H1 (cell line): ENCODE results near the gene P3R3URF. TPM values are rescaled to one million over a fixed set of nuclear protein-coding genes. Genes with fewer than 3 reads are reported as not detected.

Experiments
- CTCF ChIA-PET: fragments of 300-600 bp; sonication (Branson Sonifier 250); formaldehyde crosslinking; loops from one replicate; lab custom pipeline; 2021; ENCODE audit not compliant: partially characterized antibody; lab: Charles Lee
- POLR2A ChIA-PET: fragments of 300-600 bp; sonication (Branson Sonifier 250); formaldehyde crosslinking; loops from one replicate; lab custom pipeline; 2021; ENCODE audit warnings: inconsistent platforms; ENCODE audit not compliant: partially characterized antibody; lab: Charles Lee
- DNase-seq, 2 experiments: peaks; one replicate each; pipeline versions ENCODE4 v3.0.0 to v3.0.0-alpha.2; 2010 to 2022; ENCODE audit warnings: low spot score in 2 of 2, low read depth in 1 of 2, mixed read lengths in 1 of 2
- FAIRE-seq: peaks from 2 replicates; lab custom pipeline; 2011; peaks lifted over from hg19 to GRCh38; lab: Jason Lieb, UNC
- H2AFZ ChIP-seq: 2 replicates; pipeline ENCODE4 v1.8.1; 2012; ENCODE audit warnings: low read length, inconsistent platforms
- H2AK5ac ChIP-seq: 2 replicates; pipeline ENCODE4 v1.6.1; 2013; ENCODE audit warnings: low read depth, low read length
- H2BK120ac ChIP-seq: replicated peaks from 2 replicates; pipeline ENCODE3; 2013; ENCODE audit warnings: low read depth, low read length, inconsistent platforms
- H2BK12ac ChIP-seq: 2 replicates; pipeline ENCODE4 v1.6.1; 2013; ENCODE audit warnings: low read depth, low read length
- H2BK15ac ChIP-seq: 2 replicates; pipeline ENCODE4 v1.6.1; 2013; ENCODE audit warnings: low read length
- H2BK20ac ChIP-seq: 2 replicates; pipeline ENCODE4 v1.6.1; 2013; ENCODE audit warnings: low read length
- H2BK5ac ChIP-seq: 2 replicates; pipeline ENCODE4 v1.6.1; 2013; ENCODE audit warnings: low read depth, low read length
- H3K14ac ChIP-seq: 2 replicates; pipeline ENCODE4 v1.6.1; 2013; ENCODE audit warnings: inconsistent platforms; ENCODE audit not compliant: insufficient read length
- H3K18ac ChIP-seq: 2 replicates; pipeline ENCODE4 v1.6.1; 2013; ENCODE audit warnings: low read length; ENCODE audit errors: extremely low read depth
- H3K23ac ChIP-seq: 2 replicates; pipeline ENCODE4 v1.6.1; 2013; ENCODE audit warnings: inconsistent platforms; ENCODE audit not compliant: insufficient read length
- H3K23me2 ChIP-seq: 2 replicates; pipeline ENCODE4 v1.6.1; 2013; ENCODE audit warnings: low read depth, low read length
- H3K27ac ChIP-seq: 2 replicates; pipeline ENCODE4 v1.6.1; 2011; ENCODE audit warnings: low read depth, low read length, inconsistent platforms
- H3K27me3 ChIP-seq, 4 experiments: replicated peaks in 1 of 4; 1 replicate in 1 of 4; 2 replicates in 3 of 4; pipeline versions ENCODE4 v1.6.1 to v1.8.1; 2011 to 2013; ENCODE audit warnings: low read length in 3 of 4, mild to moderate bottlenecking in 3 of 4, inconsistent platforms in 2 of 4, mixed read lengths in 2 of 4, moderate library complexity in 1 of 4; ENCODE audit not compliant: control insufficient read depth in 3 of 4, insufficient read depth in 3 of 4; ENCODE audit errors: extremely low read depth in 1 of 4
- H3K36me3 ChIP-seq, 4 experiments: 2 replicates each; pipeline versions ENCODE4 v1.6.1 to v1.8.1; 2011 to 2013; ENCODE audit warnings: mild to moderate bottlenecking in 4 of 4, low read length in 3 of 4, moderate library complexity in 2 of 4, control low read depth in 1 of 4, inconsistent platforms in 1 of 4; ENCODE audit not compliant: insufficient read depth in 4 of 4, control insufficient read depth in 2 of 4
- H3K4ac ChIP-seq: replicated peaks from 2 replicates; pipeline ENCODE3; 2013; ENCODE audit warnings: low read length, low read depth, mixed read lengths, inconsistent platforms; ENCODE audit not compliant: insufficient read length
- H3K4me1 ChIP-seq, 4 experiments: replicated peaks in 1 of 4; 1 replicate in 1 of 4; 2 replicates in 3 of 4; pipeline versions ENCODE4 v1.6.1 to v1.8.1; 2011 to 2013; ENCODE audit warnings: low read length in 3 of 4, inconsistent platforms in 2 of 4, mixed read lengths in 1 of 4; ENCODE audit not compliant: insufficient read depth in 4 of 4, control insufficient read depth in 3 of 4
- H3K4me2 ChIP-seq, 2 experiments: 2 replicates each; pipeline versions ENCODE4 v1.6.1 to v1.8.1; 2011 to 2013; ENCODE audit warnings: low read depth in 2 of 2, low read length in 2 of 2, control low read depth in 1 of 2, inconsistent platforms in 1 of 2, mild to moderate bottlenecking in 1 of 2; ENCODE audit not compliant: insufficient read depth in 1 of 2
- H3K4me3 ChIP-seq, 4 experiments: fragments of 200-600, 300-600 bp in 1 of 4; sonication (generic), shearing (Covaris generic), sonication (Bioruptor Twin) in 1 of 4; 2 replicates each; pipeline versions ENCODE4 v1.5.1 to v1.8.1; 2011 to 2016; ENCODE audit warnings: low read length in 4 of 4, low read depth in 3 of 4, control low read depth in 2 of 4, inconsistent platforms in 2 of 4, mild to moderate bottlenecking in 2 of 4, mixed read lengths in 1 of 4, moderate library complexity in 1 of 4; ENCODE audit not compliant: insufficient read depth in 2 of 4; ENCODE audit errors: extremely low read depth in 1 of 4
- H3K56ac ChIP-seq: replicated peaks from 2 replicates; pipeline ENCODE3; 2013; ENCODE audit warnings: low read depth, mild to moderate bottlenecking, mixed read lengths, low read length, inconsistent platforms; ENCODE audit not compliant: insufficient read length
- H3K79me1 ChIP-seq: 2 replicates; pipeline ENCODE4 v1.6.1; 2013; ENCODE audit warnings: low read depth, low read length, control low read depth
- H3K79me2 ChIP-seq, 2 experiments: 2 replicates each; pipeline versions ENCODE4 v1.6.1 to v1.8.1; 2012 to 2013; ENCODE audit warnings: low read length in 2 of 2, mild to moderate bottlenecking in 2 of 2, inconsistent platforms in 1 of 2; ENCODE audit not compliant: insufficient read depth in 2 of 2, control insufficient read depth in 1 of 2
- H3K9ac ChIP-seq, 4 experiments: replicated peaks in 1 of 4; 1 replicate in 1 of 4; 2 replicates in 3 of 4; pipeline versions ENCODE4 v1.6.1 to v1.8.1; 2011 to 2013; ENCODE audit warnings: low read depth in 3 of 4, low read length in 3 of 4, control low read depth in 2 of 4, mild to moderate bottlenecking in 2 of 4, moderate library complexity in 2 of 4, inconsistent platforms in 1 of 4; ENCODE audit errors: extremely low read depth in 1 of 4
- H3K9me3 ChIP-seq, 2 experiments: 2 replicates each; pipeline versions ENCODE4 v1.6.1 to v1.8.1; 2012 to 2013; ENCODE audit warnings: mild to moderate bottlenecking in 2 of 2, moderate library complexity in 2 of 2, control low read depth in 1 of 2, inconsistent platforms in 1 of 2, low read depth in 1 of 2, low read length in 1 of 2, mixed read lengths in 1 of 2; ENCODE audit not compliant: insufficient read depth in 2 of 2
- H4K20me1 ChIP-seq, 2 experiments: replicated peaks in 1 of 2; 2 replicates each; pipeline versions ENCODE3 to v1.8.1; 2011 to 2013; ENCODE audit warnings: inconsistent platforms in 2 of 2, low read length in 2 of 2, mild to moderate bottlenecking in 1 of 2; ENCODE audit not compliant: insufficient read depth in 2 of 2, control insufficient read depth in 1 of 2
- H4K5ac ChIP-seq: 2 replicates; pipeline ENCODE4 v1.6.1; 2013; ENCODE audit warnings: low read length, low read depth, mixed read lengths, inconsistent platforms; ENCODE audit not compliant: insufficient read length
- H4K8ac ChIP-seq: 2 replicates; pipeline ENCODE4 v1.8.0; 2013; ENCODE audit warnings: mild to moderate bottlenecking, moderate library complexity, low read length, inconsistent platforms; ENCODE audit not compliant: insufficient read depth; ENCODE audit errors: extremely low read depth
- H4K91ac ChIP-seq: replicated peaks from 2 replicates; pipeline ENCODE3; 2013; ENCODE audit warnings: low read length, mixed read lengths, inconsistent platforms; ENCODE audit not compliant: insufficient read length
- ASH2L ChIP-seq: fragments of 200-600, 300-600 bp; sonication (generic); IDR thresholded peaks from one replicate; pipeline ENCODE4 v1.7.1; 2017; ENCODE audit warnings: low read length
- CREB1 ChIP-seq: IDR thresholded peaks from 2 replicates; pipeline ENCODE4 v1.6.1; 2012; ENCODE audit warnings: inconsistent platforms
- HDAC6 ChIP-seq: IDR thresholded peaks from one replicate; pipeline ENCODE4 v1.7.1; 2012; ENCODE audit warnings: low read depth, mild to moderate bottlenecking, inconsistent platforms, low read length, moderate library complexity
- JUN ChIP-seq: IDR thresholded peaks from 2 replicates; pipeline ENCODE4 v1.6.1; 2011; ENCODE audit warnings: low read depth, mild to moderate bottlenecking, improper control_type of control experiment, low read length
- JUND ChIP-seq: IDR thresholded peaks from 2 replicates; pipeline ENCODE4 v1.6.1; 2011; ENCODE audit warnings: mild to moderate bottlenecking, improper control_type of control experiment, low read length
- MAFK ChIP-seq: IDR thresholded peaks from 2 replicates; pipeline ENCODE4 v1.6.1; 2012; ENCODE audit warnings: low read depth, mild to moderate bottlenecking, improper control_type of control experiment, low read length
- POLR2A ChIP-seq, 2 experiments: IDR thresholded peaks; 1 replicate in 1 of 2; 2 replicates in 1 of 2; pipeline ENCODE4 v1.6.1; 2011; ENCODE audit warnings: low read depth in 2 of 2, low read length in 2 of 2, mild to moderate bottlenecking in 2 of 2; ENCODE audit errors: control extremely low read depth in 1 of 2
- RAD21 ChIP-seq, 2 experiments: IDR thresholded peaks in 1 of 2; conservative IDR thresholded peaks in 1 of 2; 2 replicates each; pipeline ENCODE4 v1.6.1; 2011; ENCODE audit warnings: low read depth in 2 of 2, low read length in 2 of 2, improper control_type of control experiment in 1 of 2, inconsistent platforms in 1 of 2, mild to moderate bottlenecking in 1 of 2, moderate library complexity in 1 of 2
- RBBP5 ChIP-seq: IDR thresholded peaks from 2 replicates; pipeline ENCODE4 v1.7.1; 2012; ENCODE audit warnings: low read depth, mild to moderate bottlenecking, inconsistent platforms, low read length, moderate library complexity, borderline replicate concordance
- TAF1 ChIP-seq: IDR thresholded peaks from 2 replicates; pipeline ENCODE4 v1.6.1; 2011; ENCODE audit warnings: mild to moderate bottlenecking, low read depth, low read length
- WGBS, 2 experiments: shearing (Covaris generic) in 1 of 2; methylation state at CpG; one replicate each; pipeline versions ENCODE4 v1.1.6 to v1.1.7; 2013 to 2015; ENCODE audit warnings: low lambda C conversion rate in 2 of 2, mixed read lengths in 2 of 2, inconsistent platforms in 1 of 2, low coverage in 1 of 2, missing lambda C conversion rate in 1 of 2; ENCODE audit not compliant: insufficient replicate concordance in 2 of 2, insufficient coverage in 1 of 2, insufficient read length in 1 of 2; ENCODE audit errors: extremely low coverage in 1 of 2, missing lambda C conversion rate in 1 of 2; 5-methylcytosine and 5-hydroxymethylcytosine counted together
- polyA plus RNA-seq, 7 experiments: library from polyadenylated mRNA; depleted of rRNA in 3 of 7; stranded (reverse) in 5 of 7; unstranded in 2 of 7; fragments of >200 nt in 5 of 7; fragments of 200-250 nt in 2 of 7; gene quantifications; 1 replicate in 5 of 7; 2 replicates in 1 of 7; 4 replicates in 1 of 7; pipeline versions ENCODE4 v1.2.1 to v1.2.3, GENCODE V29; 2011 to 2013; ENCODE audit warnings: missing spikeins in 2 of 7, mixed read lengths in 2 of 7
- total RNA-seq: library from RNA; stranded (reverse); fragmentation: NEBNext Ultra II Directional; extraction: Animal tissue kit (Norgen Biotek cat#: 25700); gene quantifications from 2 replicates; pipeline ENCODE4 v1.2.1, GENCODE V29; 2021
- TF ChIP-seq, protein P1 (sequence below), 3 experiments: IDR thresholded peaks; 1 replicate in 2 of 3; 2 replicates in 1 of 3; pipeline versions ENCODE4 v1.5.1 to v1.6.1; 2011; ENCODE audit warnings: low read length in 3 of 3, mild to moderate bottlenecking in 3 of 3, inconsistent platforms in 2 of 3, low read depth in 1 of 3, moderate library complexity in 1 of 3; ENCODE audit not compliant: insufficient read depth in 1 of 3; ENCODE audit errors: control extremely low read depth in 1 of 3

The P3R3URF gene
- total and polyA plus RNA-seq, 2 of the 8 experiments (the other 6 are each of a cell fraction or from before 2014, with no cell fraction given) = not detected

DNA sequence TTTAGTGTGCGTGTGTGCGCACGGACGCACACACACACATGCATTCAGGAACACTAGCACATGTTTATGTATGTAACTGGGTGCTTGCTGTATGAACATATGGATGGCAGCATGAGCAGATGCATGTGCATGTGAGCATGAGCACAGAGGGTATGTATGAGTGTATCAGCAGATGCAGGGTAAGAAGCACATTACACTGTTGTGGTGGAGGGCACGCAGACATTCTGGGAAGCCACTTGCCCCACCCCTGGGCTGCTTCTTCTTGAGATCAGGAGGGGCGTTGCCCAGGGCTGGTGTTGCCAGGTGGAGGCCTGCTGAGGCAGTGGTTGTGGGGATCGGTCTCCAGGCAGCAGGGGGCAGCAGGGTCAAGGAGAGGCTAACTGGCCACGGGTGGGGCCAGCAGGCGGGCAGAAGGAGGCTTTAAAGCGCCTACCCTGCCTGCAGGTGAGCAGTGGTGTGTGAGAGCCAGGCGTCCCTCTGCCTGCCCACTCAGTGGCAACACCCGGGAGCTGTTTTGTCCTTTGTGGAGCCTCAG lies 3.9 kb upstream of the P3R3URF start:
- no peak overlapping the region for H3K9ac ChIP-seq
- H3K79me2 ChIP-seq = no peaks in the 10 kb centered on the region
- 0 out of 2 replicates have a peak overlapping the region, but pooled peaks have one; percentile 2 for H2BK15ac ChIP-seq
- no peaks in the 10 kb centered on the region; a peak in 1 of 7 replicates for H3K27me3 ChIP-seq
- no peak overlapping the region for H2AK5ac ChIP-seq
- H3K23me2 ChIP-seq = peaks cover 2% of the 10 kb centered on the region; the same call in 1 of the 2 replicates
- no peak overlapping the region for H3K56ac ChIP-seq
- no peak overlapping the region for H4K5ac ChIP-seq
- no peak overlapping the region for H2BK5ac ChIP-seq
- DNase-seq (peak; percentile 66 to 76), FAIRE-seq (no peak)
- H3K18ac ChIP-seq = no peak overlapping the region; the same call in 1 of the 2 replicates
- H3K23ac ChIP-seq = no peak overlapping the region
- H2BK12ac ChIP-seq = peak overlapping the region; percentile 62; the same call in 1 of the 2 replicates
- no peak overlapping the region for H2AFZ ChIP-seq
- H4K8ac ChIP-seq = no peak overlapping the region
- no peaks in the 10 kb centered on the region for H3K79me1 ChIP-seq
- H3K9me3 ChIP-seq = no peaks in the 10 kb centered on the region
- WGBS, 2 experiments = 62% methylated on average over 12 of the region's 12 CpGs; no CpG with 5 or more reads in 1 of the 2 experiments
- peaks cover 0 to 3% of the 10 kb centered on the region in 2 experiments for H4K20me1 ChIP-seq
- H4K91ac ChIP-seq = no peak overlapping the region
- H2BK20ac ChIP-seq = peak overlapping the region; percentile 86; the same call in 1 of the 2 replicates
- POLR2A ChIA-PET = interaction anchor here (1.4 to 2.7 kb wide), 3 partner anchors 46 to 143 kb away, joined by 4 to 9 read pairs (median 6); partner anchors contain the start of gene PIK3R3
- CTCF ChIA-PET = interaction anchor here (0.8 to 7.3 kb wide), 19 partner anchors 9 to 168 kb away, joined by 3 to 128 read pairs (median 5); partner anchors contain the start of gene PIK3R3
- H2BK120ac ChIP-seq = no peak overlapping the region
- H3K27ac ChIP-seq = no peak overlapping the region
- H3K4me1 ChIP-seq = peaks cover 0 to 9% (median 4%) of the 10 kb centered on the region in 4 experiments; a peak in 5 of 7 replicates
- H3K4me3 ChIP-seq = no peak overlapping the region
- H3K4me2 ChIP-seq = 0 out of 4 replicates have a peak overlapping the region, but pooled peaks of 1 of the 2 experiments have one; percentile 6
- peak overlapping the region; percentile 44 for H3K4ac ChIP-seq
- H3K36me3 ChIP-seq = no peaks in the 10 kb centered on the region
- H3K14ac ChIP-seq = no peak overlapping the region
- no peak for TF ChIP-seq MAFK
- TF ChIP-seq ASH2L = no peak
- TF ChIP-seq JUND = no peak
- TF ChIP-seq RAD21 (IDR thresholded peaks at IDR 0.05 in 1 of 2, conservative IDR thresholded peaks at IDR 0.05 in 1 of 2; ENCODE audit: low read depth in 2 of 2, low read length in 2 of 2) = peak; percentile 54 to 66
- TF ChIP-seq TAF1 = no peak
- no peak for TF ChIP-seq RBBP5
- TF ChIP-seq JUN = no peak
- no peak for TF ChIP-seq POLR2A (IDR thresholded peaks at IDR 0.05; ENCODE audit: control extremely low read depth in 1 of 2, low read depth in 2 of 2, low read length in 2 of 2)
- no peak for TF ChIP-seq CREB1
- TF ChIP-seq HDAC6 = no peak
- TF ChIP-seq, protein P1, sequence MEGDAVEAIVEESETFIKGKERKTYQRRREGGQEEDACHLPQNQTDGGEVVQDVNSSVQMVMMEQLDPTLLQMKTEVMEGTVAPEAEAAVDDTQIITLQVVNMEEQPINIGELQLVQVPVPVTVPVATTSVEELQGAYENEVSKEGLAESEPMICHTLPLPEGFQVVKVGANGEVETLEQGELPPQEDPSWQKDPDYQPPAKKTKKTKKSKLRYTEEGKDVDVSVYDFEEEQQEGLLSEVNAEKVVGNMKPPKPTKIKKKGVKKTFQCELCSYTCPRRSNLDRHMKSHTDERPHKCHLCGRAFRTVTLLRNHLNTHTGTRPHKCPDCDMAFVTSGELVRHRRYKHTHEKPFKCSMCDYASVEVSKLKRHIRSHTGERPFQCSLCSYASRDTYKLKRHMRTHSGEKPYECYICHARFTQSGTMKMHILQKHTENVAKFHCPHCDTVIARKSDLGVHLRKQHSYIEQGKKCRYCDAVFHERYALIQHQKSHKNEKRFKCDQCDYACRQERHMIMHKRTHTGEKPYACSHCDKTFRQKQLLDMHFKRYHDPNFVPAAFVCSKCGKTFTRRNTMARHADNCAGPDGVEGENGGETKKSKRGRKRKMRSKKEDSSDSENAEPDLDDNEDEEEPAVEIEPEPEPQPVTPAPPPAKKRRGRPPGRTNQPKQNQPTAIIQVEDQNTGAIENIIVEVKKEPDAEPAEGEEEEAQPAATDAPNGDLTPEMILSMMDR (IDR thresholded peaks at IDR 0.05; ENCODE audit: control extremely low read depth in 1 of 3, insufficient read depth in 1 of 3, low read depth in 1 of 3, low read length in 3 of 3) = peak; percentile 44 to 61 (median 49)
